SU-DHL-6 (cell line): ENCODE measurements around the gene RASAL1.

ENCODE experiments used
- EZH2phosphoT487 ChIP-seq: fragments of 200-600 bp; sonication (generic), shearing (Covaris generic); conservative IDR thresholded peaks from 2 replicates; pipeline ENCODE4 v1.6.1; 2018; ENCODE audit warnings: mild to moderate bottlenecking, antibody characterized with exemption, low read length, moderate library complexity, mixed read lengths
- TF ChIP-seq, protein P1 (sequence below): fragments of 200-600 bp; sonication (generic); IDR thresholded peaks from one replicate; pipeline ENCODE4 v1.5.1; 2017; ENCODE audit warnings: antibody characterized with exemption, mild to moderate bottlenecking, low read length, moderate library complexity; ENCODE audit not compliant: insufficient read depth, poor library complexity, severe bottlenecking

DNA sequence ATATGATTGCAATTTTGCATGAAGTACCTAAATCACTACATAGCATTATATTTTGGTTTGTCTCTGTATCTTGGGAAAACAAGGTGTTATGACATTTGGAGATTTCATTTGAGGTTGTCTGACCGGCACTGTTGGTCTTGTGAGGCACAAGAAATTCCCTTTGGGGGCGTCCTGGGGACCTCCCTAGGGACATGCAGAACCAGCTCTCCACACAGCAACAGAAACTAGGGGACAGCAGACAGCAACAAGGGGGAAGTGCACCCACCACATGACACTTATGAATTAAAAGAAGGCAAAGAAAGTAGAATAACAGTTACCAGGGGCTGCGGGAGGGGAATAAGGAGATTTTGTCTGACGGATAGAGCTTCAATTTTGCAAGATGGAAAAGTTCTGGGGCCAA is 35.4 kb upstream of the RASAL1 start:
- TF ChIP-seq, protein P1, sequence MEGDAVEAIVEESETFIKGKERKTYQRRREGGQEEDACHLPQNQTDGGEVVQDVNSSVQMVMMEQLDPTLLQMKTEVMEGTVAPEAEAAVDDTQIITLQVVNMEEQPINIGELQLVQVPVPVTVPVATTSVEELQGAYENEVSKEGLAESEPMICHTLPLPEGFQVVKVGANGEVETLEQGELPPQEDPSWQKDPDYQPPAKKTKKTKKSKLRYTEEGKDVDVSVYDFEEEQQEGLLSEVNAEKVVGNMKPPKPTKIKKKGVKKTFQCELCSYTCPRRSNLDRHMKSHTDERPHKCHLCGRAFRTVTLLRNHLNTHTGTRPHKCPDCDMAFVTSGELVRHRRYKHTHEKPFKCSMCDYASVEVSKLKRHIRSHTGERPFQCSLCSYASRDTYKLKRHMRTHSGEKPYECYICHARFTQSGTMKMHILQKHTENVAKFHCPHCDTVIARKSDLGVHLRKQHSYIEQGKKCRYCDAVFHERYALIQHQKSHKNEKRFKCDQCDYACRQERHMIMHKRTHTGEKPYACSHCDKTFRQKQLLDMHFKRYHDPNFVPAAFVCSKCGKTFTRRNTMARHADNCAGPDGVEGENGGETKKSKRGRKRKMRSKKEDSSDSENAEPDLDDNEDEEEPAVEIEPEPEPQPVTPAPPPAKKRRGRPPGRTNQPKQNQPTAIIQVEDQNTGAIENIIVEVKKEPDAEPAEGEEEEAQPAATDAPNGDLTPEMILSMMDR, result no peak
- TF ChIP-seq EZH2phosphoT487, result no peak
